ENCODE data around the gene TCF12.

TCF12 gene

GRCh38 chr15:57231559-57231958, 313.1 kb downstream of the TCF12 start:
- TF ChIP-seq, protein P1, sequence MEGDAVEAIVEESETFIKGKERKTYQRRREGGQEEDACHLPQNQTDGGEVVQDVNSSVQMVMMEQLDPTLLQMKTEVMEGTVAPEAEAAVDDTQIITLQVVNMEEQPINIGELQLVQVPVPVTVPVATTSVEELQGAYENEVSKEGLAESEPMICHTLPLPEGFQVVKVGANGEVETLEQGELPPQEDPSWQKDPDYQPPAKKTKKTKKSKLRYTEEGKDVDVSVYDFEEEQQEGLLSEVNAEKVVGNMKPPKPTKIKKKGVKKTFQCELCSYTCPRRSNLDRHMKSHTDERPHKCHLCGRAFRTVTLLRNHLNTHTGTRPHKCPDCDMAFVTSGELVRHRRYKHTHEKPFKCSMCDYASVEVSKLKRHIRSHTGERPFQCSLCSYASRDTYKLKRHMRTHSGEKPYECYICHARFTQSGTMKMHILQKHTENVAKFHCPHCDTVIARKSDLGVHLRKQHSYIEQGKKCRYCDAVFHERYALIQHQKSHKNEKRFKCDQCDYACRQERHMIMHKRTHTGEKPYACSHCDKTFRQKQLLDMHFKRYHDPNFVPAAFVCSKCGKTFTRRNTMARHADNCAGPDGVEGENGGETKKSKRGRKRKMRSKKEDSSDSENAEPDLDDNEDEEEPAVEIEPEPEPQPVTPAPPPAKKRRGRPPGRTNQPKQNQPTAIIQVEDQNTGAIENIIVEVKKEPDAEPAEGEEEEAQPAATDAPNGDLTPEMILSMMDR (IDR thresholded peaks at IDR 0.05; ENCODE audit: low read depth, low read length) = no peak
- DNase-seq (ENCODE audit: extremely low read depth, low read depth) = no peak

GRCh38 chr15:57234156-57234555, 315.7 kb downstream of the TCF12 start:
- no peak for DNase-seq (ENCODE audit: extremely low read depth, low read depth)
- TF ChIP-seq, protein P1 (IDR thresholded peaks at IDR 0.05; ENCODE audit: low read depth, low read length) = no peak

DNA sequence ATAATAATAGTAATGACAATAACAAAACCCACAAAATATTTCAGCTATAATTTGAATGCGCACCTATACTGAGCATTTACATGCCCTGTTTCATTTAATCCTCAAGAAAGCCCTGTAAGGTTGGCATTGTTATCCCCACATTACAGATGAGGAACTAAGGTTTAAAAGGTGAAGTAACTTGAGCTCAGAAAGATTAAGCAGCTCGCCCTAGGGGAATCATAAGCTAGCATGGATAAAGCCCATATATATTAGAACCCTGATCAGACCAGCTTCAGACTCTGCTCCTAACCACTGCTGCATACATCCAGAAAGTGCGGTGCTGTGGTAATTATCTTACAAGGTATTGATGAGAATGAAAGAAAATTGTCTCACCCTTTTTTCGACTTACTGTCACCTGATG, 316.7 kb downstream of the TCF12 start:
- TF ChIP-seq, protein P1 (IDR thresholded peaks at IDR 0.05; ENCODE audit: low read depth, low read length) = no peak
- no peak for DNase-seq (ENCODE audit: extremely low read depth, low read depth)

DNA sequence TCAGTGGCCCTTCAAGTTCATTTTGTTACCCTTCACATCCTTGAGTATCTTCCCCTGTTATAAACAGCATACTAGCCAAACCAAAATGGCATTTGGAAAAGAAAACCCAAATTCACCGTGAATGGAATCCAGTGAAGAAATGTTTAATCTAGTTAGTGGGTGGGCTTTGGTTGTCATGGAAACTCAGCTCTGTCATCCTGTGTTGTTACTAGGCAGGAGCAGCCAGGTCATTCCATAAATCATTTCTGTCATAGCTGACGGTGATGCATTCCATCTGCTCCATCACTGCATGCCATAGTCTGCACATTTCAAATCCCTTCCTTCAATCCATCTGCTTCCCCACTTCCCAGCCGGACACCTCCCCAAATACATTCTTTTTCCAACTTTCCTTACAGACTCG, 317.4 kb downstream of the TCF12 start:
- no peak for DNase-seq (ENCODE audit: extremely low read depth, low read depth)
- TF ChIP-seq, protein P1 (IDR thresholded peaks at IDR 0.05; ENCODE audit: low read depth, low read length) = no peak

DNA sequence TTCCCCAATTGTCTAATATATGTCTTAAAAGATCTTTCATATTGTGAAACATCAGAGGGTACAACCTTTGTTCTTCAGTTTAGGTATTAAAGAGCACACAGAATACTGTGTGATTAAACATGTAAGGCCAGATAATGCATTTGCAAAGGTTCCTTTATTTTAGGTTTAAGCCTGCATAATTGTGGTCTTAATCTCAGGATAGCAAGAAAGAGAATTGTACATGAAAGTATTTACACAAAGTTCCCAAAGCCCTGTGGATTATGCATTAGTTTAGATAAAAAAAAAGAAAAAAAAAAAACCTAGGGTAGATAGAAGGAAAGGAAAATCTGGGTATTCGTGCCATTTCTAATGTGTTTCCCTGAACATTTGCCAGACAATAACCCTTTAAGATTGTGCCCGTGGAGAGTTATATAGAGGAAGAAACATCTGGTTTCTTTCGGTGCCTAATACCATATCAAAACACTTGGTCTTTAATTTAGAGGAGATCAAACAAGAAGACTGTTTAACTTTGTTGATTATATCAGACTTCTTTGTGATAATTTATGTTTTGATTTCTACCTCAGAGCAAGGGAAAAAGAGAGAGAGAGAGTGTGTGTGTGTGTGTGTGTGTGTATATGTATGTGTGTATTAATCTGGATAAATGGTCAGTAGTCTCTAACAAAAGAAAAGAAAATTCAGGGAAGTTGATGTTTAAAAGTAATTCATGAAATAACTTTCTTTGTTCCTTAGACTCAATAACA, 318.3 kb downstream of the TCF12 start:
- TF ChIP-seq, protein P1 (IDR thresholded peaks at IDR 0.05; ENCODE audit: low read depth, low read length) = no peak
- DNase-seq (ENCODE audit: extremely low read depth, low read depth) = no peak

- TF ChIP-seq, protein P1 (IDR thresholded peaks at IDR 0.05; ENCODE audit: low read depth, low read length) = no peak
These were observed 318.8 kb downstream of the TCF12 start for GRCh38 chr15:57237301-57237642.

GRCh38 chr15:57237676-57238075, 319.2 kb downstream of the TCF12 start:
- no peak for DNase-seq (ENCODE audit: extremely low read depth, low read depth)
- TF ChIP-seq, protein P1 (IDR thresholded peaks at IDR 0.05; ENCODE audit: low read depth, low read length) = no peak

More at GRCh38 chr15:57237301-57237642, 318.8 kb downstream of the TCF12 start:
- DNase-seq (ENCODE audit: extremely low read depth, low read depth) = no peak

Measured in AG09319 (cell line).